Keratinocyte (primary cell): ENCODE results near the gene STRADB. TPM values are rescaled to one million over a fixed set of nuclear protein-coding genes. Genes with fewer than 3 reads are reported as not detected.

ENCODE experiments used
- DNase-seq: peaks from one replicate; pipeline ENCODE4 v3.0.0-alpha.2; 2011; ENCODE audit warnings: low read depth, missing footprints, low spot score
- FAIRE-seq: peaks from 2 replicates; lab custom pipeline; 2011; peaks lifted over from hg19 to GRCh38; lab: Jason Lieb, UNC
- H2AFZ ChIP-seq: 2 replicates; pipeline ENCODE4 v1.6.0; 2012; ENCODE audit warnings: low read length, control low read depth, inconsistent platforms; ENCODE audit not compliant: control insufficient read depth
- H3K27ac ChIP-seq: 2 replicates; pipeline ENCODE4 v1.5.1; 2011; ENCODE audit warnings: low read length; ENCODE audit not compliant: control insufficient read depth, insufficient read depth
- H3K27me3 ChIP-seq: 3 replicates; pipeline ENCODE4 v1.6.0; 2011; ENCODE audit warnings: low read length; ENCODE audit not compliant: control insufficient read depth, insufficient read depth; ENCODE audit errors: extremely low read depth
- H3K36me3 ChIP-seq, 2 experiments: 2 replicates in 1 of 2; 3 replicates in 1 of 2; pipeline ENCODE4 v1.5.1; 2011; ENCODE audit warnings: low read length in 2 of 2, mild to moderate bottlenecking in 1 of 2; ENCODE audit not compliant: control insufficient read depth in 2 of 2, insufficient read depth in 2 of 2; ENCODE audit errors: extremely low read depth in 1 of 2
- H3K4me1 ChIP-seq: 3 replicates; pipeline ENCODE4 v1.5.1; 2011; ENCODE audit warnings: low read length; ENCODE audit not compliant: control insufficient read depth, insufficient read depth; ENCODE audit errors: extremely low read depth
- H3K4me2 ChIP-seq: 3 replicates; pipeline ENCODE4 v1.6.0; 2011; ENCODE audit warnings: low read depth, low read length; ENCODE audit not compliant: control insufficient read depth, insufficient read depth; ENCODE audit errors: extremely low read depth
- H3K4me3 ChIP-seq, 3 experiments: fragments of 200-600 bp in 1 of 3; sonication (generic) in 1 of 3; 2 replicates in 2 of 3; 3 replicates in 1 of 3; pipeline ENCODE4 v1.5.1; 2011 to 2016; ENCODE audit warnings: low read length in 3 of 3, mild to moderate bottlenecking in 3 of 3, control low read depth in 2 of 3, inconsistent platforms in 1 of 3, low read depth in 1 of 3, mixed read lengths in 1 of 3, mixed run types in 1 of 3, moderate library complexity in 1 of 3; ENCODE audit not compliant: control insufficient read depth in 2 of 3, insufficient read depth in 2 of 3; ENCODE audit errors: extremely low read depth in 1 of 3
- H3K79me2 ChIP-seq: 2 replicates; pipeline ENCODE4 v1.6.0; 2012; ENCODE audit warnings: low read length; ENCODE audit not compliant: control insufficient read depth, insufficient read depth
- H3K9ac ChIP-seq: 3 replicates; pipeline ENCODE4 v1.6.0; 2011; ENCODE audit warnings: low read length; ENCODE audit not compliant: control insufficient read depth, insufficient read depth; ENCODE audit errors: extremely low read depth
- H3K9me1 ChIP-seq: 3 replicates; pipeline ENCODE4 v1.6.0; 2011; ENCODE audit warnings: low read length; ENCODE audit not compliant: control insufficient read depth, insufficient read depth; ENCODE audit errors: extremely low read depth
- H3K9me3 ChIP-seq: 2 replicates; pipeline ENCODE4 v1.5.1; 2012; ENCODE audit warnings: low read depth, low read length; ENCODE audit not compliant: control insufficient read depth
- H4K20me1 ChIP-seq: 3 replicates; pipeline ENCODE4 v1.6.0; 2011; ENCODE audit warnings: low read length; ENCODE audit not compliant: control insufficient read depth, insufficient read depth; ENCODE audit errors: extremely low read depth
- CTCF ChIP-seq, 3 experiments: IDR thresholded peaks in 1 of 3; conservative IDR thresholded peaks in 1 of 3; optimal IDR thresholded peaks in 1 of 3; 2 replicates in 2 of 3; 3 replicates in 1 of 3; pipeline versions ENCODE3 to v1.5.1; 2011; ENCODE audit warnings: low read length in 3 of 3, mild to moderate bottlenecking in 3 of 3, moderate library complexity in 2 of 3, control low read depth in 1 of 3, inconsistent platforms in 1 of 3; ENCODE audit not compliant: insufficient read depth in 2 of 3; ENCODE audit errors: extremely low read depth in 1 of 3
- EZH2 ChIP-seq: IDR thresholded peaks from one replicate; pipeline ENCODE4 v1.6.1; 2012; ENCODE audit warnings: inconsistent platforms, mild to moderate bottlenecking, low read length, moderate library complexity
- dilution Hi-C: fragments of 300-500 bp; cut with MboI; formaldehyde crosslinking; loops from one replicate; pipeline ENCODE4 v1.7.0; 2020; ENCODE audit warnings: low sequenced_read_pairs; ENCODE audit not compliant: extremely low pct_ligation_motif_present
- polyA plus RNA-seq, 5 experiments: library from polyadenylated mRNA; depleted of rRNA in 3 of 5; stranded (reverse) in 3 of 5; stranded (forward) in 1 of 5; unstranded in 1 of 5; fragments of >200 nt; gene quantifications; 1 replicate in 1 of 5; 2 replicates in 3 of 5; 3 replicates in 1 of 5; pipeline versions ENCODE4 v1.2.1 to v1.2.3, GENCODE V29; 2011 to 2012; ENCODE audit warnings: missing spikeins in 2 of 5, low read depth in 1 of 5, low replicate concordance in 1 of 5

The STRADB gene
- polyA plus RNA-seq, 1 donor (not counting 4 experiments of a cell fraction or from before 2014, with no cell fraction given): 14.6 TPM

DNA sequence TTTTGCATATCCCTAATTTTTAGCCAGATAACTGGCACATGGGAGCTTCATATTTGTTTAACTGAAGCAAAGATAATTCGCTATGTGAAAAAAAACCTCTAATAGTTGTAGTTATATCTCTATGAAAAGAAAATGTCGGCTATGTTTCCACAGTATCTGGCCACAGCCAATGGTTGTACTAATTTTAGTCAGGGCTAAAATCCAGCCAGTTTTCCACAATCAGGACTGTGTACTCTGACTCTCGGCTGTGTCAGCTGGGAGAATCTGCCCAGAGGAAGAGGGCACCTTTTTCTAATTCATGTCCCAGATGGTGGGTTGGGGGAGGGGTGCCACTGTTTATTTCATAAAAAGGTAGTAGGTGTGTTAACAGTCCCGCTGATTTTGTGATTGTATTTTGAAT is 38.8 kb downstream of the STRADB start:
- H3K27me3 ChIP-seq: no peaks in the 10 kb centered on the region
- H3K36me3 ChIP-seq: no peaks in the 10 kb centered on the region
- no peaks in the 10 kb centered on the region for H3K4me1 ChIP-seq
- no peak overlapping the region for H3K4me2 ChIP-seq
- dilution Hi-C loops: no loop called here
- no peak overlapping the region for H3K27ac ChIP-seq
- no peak overlapping the region for H3K4me3 ChIP-seq
- no peaks in the 10 kb centered on the region for H3K79me2 ChIP-seq
- no peaks in the 10 kb centered on the region for H4K20me1 ChIP-seq
- FAIRE-seq (no peak), DNase-seq (no peak)
- H3K9me3 ChIP-seq: no peaks in the 10 kb centered on the region
- no peaks in the 10 kb centered on the region for H3K9me1 ChIP-seq
- H3K9ac ChIP-seq: no peak overlapping the region
- no peak overlapping the region for H2AFZ ChIP-seq
- TF ChIP-seq CTCF (optimal IDR thresholded peaks at IDR 0.05 in 1 of 3, IDR thresholded peaks at IDR 0.05 in 1 of 3, conservative IDR thresholded peaks at IDR 0.05 in 1 of 3; ENCODE audit: extremely low read depth in 1 of 3, insufficient read depth in 2 of 3, low read length in 3 of 3): no peak
- TF ChIP-seq EZH2: no peak

DNA sequence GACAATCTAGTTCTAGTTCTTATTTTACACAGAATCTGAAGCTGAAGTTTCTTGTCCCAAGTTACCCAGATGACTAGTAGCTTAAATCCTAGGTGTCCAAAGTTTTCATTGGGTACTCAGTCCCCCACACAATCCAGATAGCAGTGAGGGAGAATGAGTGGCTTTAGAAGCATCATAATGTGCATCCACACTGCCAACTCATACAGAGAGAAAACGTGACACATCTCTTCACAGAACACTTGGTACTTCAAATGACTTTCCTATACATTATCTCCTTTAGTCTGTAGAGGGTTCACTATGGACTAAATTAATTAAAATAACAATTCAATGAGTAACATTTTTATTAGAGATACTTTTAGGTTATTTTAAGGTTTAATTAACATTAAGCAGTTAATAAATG is 45.2 kb downstream of the STRADB start:
- Histone ChIP-seq H4K20me1 (no peaks in the 10 kb centered on the region), H3K4me3 (no peak overlapping the region), H3K9me3 (no peaks in the 10 kb centered on the region), H3K4me2 (no peak overlapping the region), H3K9ac (no peak overlapping the region), H3K27me3 (no peaks in the 10 kb centered on the region), H3K36me3 (no peaks in the 10 kb centered on the region), H2AFZ (no peak overlapping the region), H3K9me1 (no peaks in the 10 kb centered on the region), H3K4me1 (peaks cover 2% of the 10 kb centered on the region), H3K27ac (no peak overlapping the region), H3K79me2 (no peaks in the 10 kb centered on the region)
- FAIRE-seq: no peak
- no peak for DNase-seq
- no peak for TF ChIP-seq EZH2
- no peak for TF ChIP-seq CTCF (optimal IDR thresholded peaks at IDR 0.05 in 1 of 3, IDR thresholded peaks at IDR 0.05 in 1 of 3, conservative IDR thresholded peaks at IDR 0.05 in 1 of 3; ENCODE audit: extremely low read depth in 1 of 3, insufficient read depth in 2 of 3, low read length in 3 of 3)
- dilution Hi-C loops: no loop called here
